A549 (cell line): Measurements from ENCODE around the gene TBATA. TPM values are rescaled to one million over a fixed set of nuclear protein-coding genes. Genes with fewer than 3 reads are reported as not detected.
"Not testable (repeated sequence)": the region's sequence is repeated elsewhere in the genome, so short reads cannot be mapped to it uniquely, and the experiment has no call there.

Experiments used
- ATAC-seq, 2 experiments: fragments of 200-7000 bp in 1 of 2; fragments of >200 bp in 1 of 2; cut with Nextera tagmentation in 1 of 2; cut with Tn5 transposase in 1 of 2; 3 replicates each; pipeline versions ENCODE4 v1.8.0 to v1.9.1; 2018 to 2020; ENCODE audit warnings: mild to moderate bottlenecking in 1 of 2, moderate library complexity in 1 of 2
- CTCF ChIA-PET: fragments of 300-600 bp; sonication (Branson Sonifier 250); formaldehyde crosslinking; extraction: SDS; loops from one replicate; lab custom pipeline; 2021; ENCODE audit warnings: antibody characterized with exemption, inconsistent platforms; lab: Yijun Ruan, JAX
- POLR2A ChIA-PET: fragments of 350-600 bp; formaldehyde crosslinking; extraction: SDS; loops from one replicate; lab custom pipeline; 2021; ENCODE audit warnings: antibody characterized with exemption, inconsistent platforms; lab: Yijun Ruan, JAX
- DNase-seq, 2 experiments: peaks; one replicate each; pipeline versions ENCODE4 v3.0.0 to v3.0.0-alpha.2; 2011 to 2016; ENCODE audit warnings: low read depth in 1 of 2, low spot score in 1 of 2
- FAIRE-seq: peaks from 2 replicates; lab custom pipeline; 2011; peaks lifted over from hg19 to GRCh38; lab: Jason Lieb, UNC
- H3K27ac ChIP-seq, 2 experiments: fragments of >200 bp; sonication (Bioruptor Twin); formaldehyde crosslinking; 3 replicates each; pipeline ENCODE4 v1.5.1; 2016 to 2017
- H3K4me1 ChIP-seq: fragments of >200 bp; sonication (Bioruptor Twin); formaldehyde crosslinking; 3 replicates; pipeline ENCODE4 v1.6.1; 2016
- H3K4me2 ChIP-seq: fragments of >200 bp; sonication (Bioruptor Twin); formaldehyde crosslinking; 3 replicates; pipeline ENCODE4 v1.6.1; 2016
- H3K4me3 ChIP-seq: fragments of >200 bp; sonication (Bioruptor Twin); formaldehyde crosslinking; 3 replicates; pipeline ENCODE4 v1.5.1; 2016
- H3K9me3 ChIP-seq: fragments of >200 bp; sonication (Bioruptor Twin); formaldehyde crosslinking; 3 replicates; pipeline ENCODE4 v1.6.1; 2016
- ATOH8 ChIP-seq: fragments of 250-450 bp; sonication (Bioruptor Pico); IDR thresholded peaks from 2 replicates; pipeline ENCODE4 v1.5.0; 2020; ENCODE audit warnings: low read depth, mild to moderate bottlenecking, moderate library complexity
- BHLHE40 ChIP-seq: IDR thresholded peaks from 2 replicates; pipeline ENCODE4 v1.6.1; 2012; ENCODE audit warnings: low read depth, low read length, inconsistent platforms
- CBX8 ChIP-seq: fragments of 200-600 bp; sonication (generic); IDR thresholded peaks from 2 replicates; pipeline ENCODE4 v1.6.1; 2016
- CTCF ChIP-seq: fragments of >200 bp; sonication (Bioruptor Twin); formaldehyde crosslinking; IDR thresholded peaks from 3 replicates; pipeline ENCODE4 v1.5.1; 2016
- EP300 ChIP-seq, 2 experiments: fragments of >200 bp; sonication (Bioruptor Twin); formaldehyde crosslinking; IDR thresholded peaks; 2 replicates in 1 of 2; 3 replicates in 1 of 2; pipeline ENCODE4 v1.6.1; 2016 to 2017
- GATA3 ChIP-seq: IDR thresholded peaks from 2 replicates; pipeline ENCODE4 v1.6.1; 2012; ENCODE audit warnings: borderline replicate concordance
- HEYL ChIP-seq: fragments of 250-450 bp; sonication (Bioruptor Pico); IDR thresholded peaks from 2 replicates; pipeline ENCODE4 v1.8.0; 2021; ENCODE audit warnings: mild to moderate bottlenecking, moderate library complexity
- HOXB13 ChIP-seq: fragments of 250-450 bp; sonication (Bioruptor Pico); IDR thresholded peaks from 2 replicates; pipeline ENCODE4 v1.5.0; 2020; ENCODE audit warnings: low read depth, mild to moderate bottlenecking, moderate library complexity
- JUNB ChIP-seq: fragments of >200 bp; sonication (Bioruptor Twin); formaldehyde crosslinking; IDR thresholded peaks from 2 replicates; pipeline ENCODE4 v1.6.1; 2016
- KDM1A ChIP-seq: fragments of 200-600 bp; sonication (generic); IDR thresholded peaks from 2 replicates; pipeline ENCODE4 v1.6.1; 2016; ENCODE audit warnings: low read depth, mild to moderate bottlenecking
- MAFK ChIP-seq: fragments of 450-650 bp; IDR thresholded peaks from 2 replicates; pipeline ENCODE4 v1.6.1; 2014; ENCODE audit not compliant: partially characterized antibody
- MAX ChIP-seq: IDR thresholded peaks from 2 replicates; pipeline ENCODE4 v1.6.1; 2012
- NPAS2 ChIP-seq: fragments of 250-450 bp; sonication (Bioruptor Pico); IDR thresholded peaks from 2 replicates; pipeline ENCODE4 v1.8.0; 2022; ENCODE audit warnings: mild to moderate bottlenecking, moderate library complexity, borderline replicate concordance
- NR3C1 ChIP-seq: fragments of >200 bp; sonication (Bioruptor Twin); formaldehyde crosslinking; IDR thresholded peaks from 3 replicates; pipeline ENCODE4 v1.6.1; 2017
- RARB ChIP-seq: fragments of 250-450 bp; sonication (Bioruptor Pico); IDR thresholded peaks from 2 replicates; pipeline ENCODE4 v1.8.0; 2021; ENCODE audit warnings: mild to moderate bottlenecking, moderate library complexity
- SMC3 ChIP-seq: fragments of >200 bp; sonication (Bioruptor Twin); formaldehyde crosslinking; IDR thresholded peaks from 3 replicates; pipeline ENCODE4 v1.6.1; 2018; ENCODE audit warnings: inconsistent platforms
- SREBF2 ChIP-seq: fragments of 450-650 bp; IDR thresholded peaks from 2 replicates; pipeline ENCODE4 v1.6.1; 2014; ENCODE audit warnings: mild to moderate bottlenecking, moderate library complexity
- TFCP2L1 ChIP-seq: fragments of 250-450 bp; sonication (Bioruptor Pico); IDR thresholded peaks from 2 replicates; pipeline ENCODE4 v1.5.0; 2021; ENCODE audit warnings: mild to moderate bottlenecking
- TP53 ChIP-seq: fragments of 250-450 bp; sonication (Bioruptor Pico); IDR thresholded peaks from 2 replicates; pipeline ENCODE4 v1.5.0; 2021; ENCODE audit warnings: mild to moderate bottlenecking, moderate library complexity
- WGBS: methylation state at CpG from one replicate; pipeline ENCODE4 v1.1.6; 2017; ENCODE audit errors: missing lambda C conversion rate; 5-methylcytosine and 5-hydroxymethylcytosine counted together
- polyA plus RNA-seq, 4 experiments: library from polyadenylated mRNA; depleted of rRNA in 3 of 4; stranded (reverse); fragments of >200 nt; fragmentation: RNase III in 1 of 4; extraction: RNeasy Plus Mini Kit Qiagen cat#74134 plus additional on column Dnase treatment in 1 of 4; gene quantifications; 2 replicates in 3 of 4; 3 replicates in 1 of 4; pipeline ENCODE4 v1.2.3, GENCODE V29; 2011 to 2017
- TF ChIP-seq, protein P1 (sequence below): fragments of 250-450 bp; sonication (Bioruptor Pico); IDR thresholded peaks from 2 replicates; pipeline ENCODE4 v1.5.0; 2021; ENCODE audit warnings: mild to moderate bottlenecking, moderate library complexity, borderline replicate concordance
- TF ChIP-seq, protein P2 (sequence below): fragments of >200 bp; sonication (Bioruptor Twin); formaldehyde crosslinking; IDR thresholded peaks from 3 replicates; pipeline ENCODE4 v1.6.1; 2016

The TBATA gene
- polyA plus RNA-seq, 2 of the 4 experiments (the other 2 are of a cell fraction): not detected

DNA sequence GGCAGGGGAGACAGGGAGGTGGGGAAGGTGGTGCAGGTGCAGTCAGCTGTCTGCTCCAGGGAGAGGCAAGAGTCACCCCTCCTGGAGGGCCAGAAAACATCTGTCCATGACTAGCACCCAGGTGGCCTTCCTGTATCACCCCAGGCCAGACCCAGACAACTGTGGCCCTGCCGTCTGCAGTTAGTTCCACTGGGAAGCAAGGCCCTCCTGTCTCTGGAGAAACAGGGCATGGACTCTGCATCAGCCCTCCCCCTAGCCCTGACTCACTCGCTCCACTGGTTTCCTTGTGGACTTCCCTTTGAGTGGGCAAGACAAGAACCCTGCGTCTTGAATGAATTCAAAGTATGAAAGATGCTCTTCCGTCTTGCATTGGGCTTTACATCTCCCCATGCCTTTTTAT lies 12.6 kb downstream of the TBATA start:
- no peak for ATAC-seq
- CTCF ChIA-PET: interaction anchor here (1.0 to 5.7 kb wide), 4 partner anchors 9 to 223 kb away, joined by 3 to 41 read pairs (median 6); no protein-coding TSS in a partner anchor

DNA sequence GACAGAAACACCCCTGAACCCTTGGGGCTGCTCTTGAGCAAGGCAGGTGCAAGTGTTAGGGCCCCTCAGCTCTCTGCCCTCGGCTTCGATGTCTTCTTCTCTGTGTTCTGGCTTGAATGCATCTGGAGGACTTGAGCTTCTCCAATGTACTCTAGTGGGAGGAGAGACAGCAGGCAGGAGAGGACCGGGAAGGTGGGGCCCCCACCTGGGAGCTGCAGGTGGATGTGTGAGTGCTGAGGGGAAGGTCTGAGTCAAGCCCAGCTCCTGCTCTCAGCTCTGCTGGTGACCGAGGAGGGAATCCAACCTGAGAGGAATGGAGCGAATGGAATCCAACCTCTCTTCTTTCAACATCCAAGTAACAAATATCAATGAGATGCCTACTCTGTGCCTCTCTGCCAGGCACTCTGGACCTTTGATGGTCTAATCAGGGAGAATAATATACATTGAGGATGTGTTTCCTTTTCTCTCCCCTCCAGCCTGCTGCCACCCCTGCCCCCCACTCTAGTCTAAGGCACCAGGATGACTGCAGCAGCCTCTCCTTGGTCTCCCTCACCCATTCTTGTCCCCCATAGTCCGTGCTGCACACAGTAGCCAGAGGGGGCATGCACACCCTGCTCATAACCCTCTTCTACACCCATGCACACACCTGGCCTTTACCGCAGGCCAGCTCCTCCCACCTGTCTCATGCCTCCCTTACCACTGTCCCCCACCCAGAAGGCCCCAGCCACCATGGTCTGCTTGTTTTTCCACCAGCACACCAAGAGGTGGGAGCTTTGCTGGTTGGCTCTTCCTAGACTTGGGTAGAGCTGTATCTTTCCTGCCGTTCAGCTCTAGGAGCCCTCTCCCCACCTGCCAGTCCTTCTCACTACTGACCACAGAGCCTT lies 13.6 kb downstream of the TBATA start:
- FAIRE-seq (no peak), DNase-seq (no peak), ATAC-seq (no peak)
- Histone ChIP-seq H3K27ac (no peak overlapping the region), H3K4me1 (no peaks in the 10 kb centered on the region), H3K4me3 (no peak overlapping the region), H3K9me3 (no peaks in the 10 kb centered on the region), H3K4me2 (no peak overlapping the region)
- no peak for TF ChIP-seq NPAS2
- TF ChIP-seq ATOH8: no peak
- TF ChIP-seq, protein P1, sequence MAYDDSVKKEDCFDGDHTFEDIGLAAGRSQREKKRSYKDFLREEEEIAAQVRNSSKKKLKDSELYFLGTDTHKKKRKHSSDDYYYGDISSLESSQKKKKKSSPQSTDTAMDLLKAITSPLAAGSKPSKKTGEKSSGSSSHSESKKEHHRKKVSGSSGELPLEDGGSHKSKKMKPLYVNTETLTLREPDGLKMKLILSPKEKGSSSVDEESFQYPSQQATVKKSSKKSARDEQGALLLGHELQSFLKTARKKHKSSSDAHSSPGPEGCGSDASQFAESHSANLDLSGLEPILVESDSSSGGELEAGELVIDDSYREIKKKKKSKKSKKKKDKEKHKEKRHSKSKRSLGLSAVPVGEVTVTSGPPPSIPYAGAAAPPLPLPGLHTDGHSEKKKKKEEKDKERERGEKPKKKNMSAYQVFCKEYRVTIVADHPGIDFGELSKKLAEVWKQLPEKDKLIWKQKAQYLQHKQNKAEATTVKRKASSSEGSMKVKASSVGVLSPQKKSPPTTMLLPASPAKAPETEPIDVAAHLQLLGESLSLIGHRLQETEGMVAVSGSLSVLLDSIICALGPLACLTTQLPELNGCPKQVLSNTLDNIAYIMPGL (CRISPR knock-in tag): no peak
- TF ChIP-seq, protein P2, sequence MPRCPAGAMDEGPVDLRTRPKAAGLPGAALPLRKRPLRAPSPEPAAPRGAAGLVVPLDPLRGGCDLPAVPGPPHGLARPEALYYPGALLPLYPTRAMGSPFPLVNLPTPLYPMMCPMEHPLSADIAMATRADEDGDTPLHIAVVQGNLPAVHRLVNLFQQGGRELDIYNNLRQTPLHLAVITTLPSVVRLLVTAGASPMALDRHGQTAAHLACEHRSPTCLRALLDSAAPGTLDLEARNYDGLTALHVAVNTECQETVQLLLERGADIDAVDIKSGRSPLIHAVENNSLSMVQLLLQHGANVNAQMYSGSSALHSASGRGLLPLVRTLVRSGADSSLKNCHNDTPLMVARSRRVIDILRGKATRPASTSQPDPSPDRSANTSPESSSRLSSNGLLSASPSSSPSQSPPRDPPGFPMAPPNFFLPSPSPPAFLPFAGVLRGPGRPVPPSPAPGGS: no peak
- no peak for TF ChIP-seq SREBF2
- TF ChIP-seq CBX8: no peak
- TF ChIP-seq MAX: no peak
- TF ChIP-seq HOXB13: no peak
- no peak for TF ChIP-seq JUNB
- TF ChIP-seq EP300 (IDR thresholded peaks at IDR 0.05): no peak
- TF ChIP-seq NR3C1: no peak
- TF ChIP-seq SMC3: no peak
- ChIA-PET CTCF (interaction anchor here (5.7 kb wide), 1 partner anchor 12 kb away, joined by 41 read pairs; no protein-coding TSS in a partner anchor), POLR2A (no interaction called here)
- WGBS: 65% methylated on average over 8 of the region's 8 CpGs

More for the DNA sequence above, 12.6 kb downstream of the TBATA start:
- H3K9me3 ChIP-seq: no peaks in the 10 kb centered on the region
- WGBS: 76% methylated on average over 4 of the region's 4 CpGs
- no peak overlapping the region for H3K4me3 ChIP-seq
- POLR2A ChIA-PET: no interaction called here
- no peak overlapping the region for H3K27ac ChIP-seq
- TF ChIP-seq NR3C1 (no peak), RARB (CRISPR knock-in tag) (no peak), KDM1A (no peak)
- FAIRE-seq (no peak), DNase-seq (no peak)
- no peaks in the 10 kb centered on the region for H3K4me1 ChIP-seq
- H3K4me2 ChIP-seq: no peak overlapping the region

GRCh38 chr10:70770516-70770915 lies 14.7 kb downstream of the TBATA start:
- 76% methylated on average over 7 of the region's 7 CpGs for WGBS
- POLR2A ChIA-PET, H3K27ac ChIP-seq, H3K4me3 ChIP-seq, H3K4me2 ChIP-seq, H3K4me1 ChIP-seq, DNase-seq, H3K9me3 ChIP-seq, ATAC-seq, FAIRE-seq: not testable (repeated sequence)
- CTCF ChIA-PET: interaction anchor here (1.0 to 1.3 kb wide), 3 partner anchors 11 to 219 kb away, joined by 3 to 4 read pairs (median 4); no protein-coding TSS in a partner anchor

DNA sequence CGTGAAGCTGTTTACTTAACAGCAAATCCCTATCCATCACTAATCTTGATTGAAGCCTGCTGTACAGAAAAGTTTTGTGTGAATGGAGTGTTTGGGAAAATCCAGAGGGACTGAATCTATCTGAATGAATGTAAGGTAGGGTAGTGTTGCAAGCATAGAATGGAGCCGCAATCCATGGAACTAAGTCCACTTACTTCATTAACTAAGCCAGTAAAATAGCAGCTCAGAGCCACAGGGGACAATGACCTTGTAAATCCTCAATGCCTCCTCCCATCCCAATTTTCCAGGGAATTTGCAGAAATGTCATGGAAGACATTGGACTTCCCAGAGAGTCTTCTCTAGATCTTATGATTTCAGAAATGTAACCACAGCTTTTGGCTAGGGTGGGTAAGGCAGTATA lies 15.2 kb downstream of the TBATA start:
- no peak for FAIRE-seq
- CTCF ChIA-PET: interaction anchor here (1.0 to 2.3 kb wide), 4 partner anchors 10 to 220 kb away, joined by 3 to 6 read pairs (median 4); no protein-coding TSS in a partner anchor
- TF ChIP-seq BHLHE40 (no peak), CBX8 (no peak), GATA3 (no peak), CTCF (no peak), SREBF2 (no peak), TP53 (CRISPR knock-in tag) (no peak), MAFK (no peak), EP300 (IDR thresholded peaks at IDR 0.05) (no peak), TFCP2L1 (CRISPR knock-in tag) (no peak), HEYL (no peak)
- TF ChIP-seq, protein P1 (CRISPR knock-in tag): no peak

More for the DNA sequence above, 15.2 kb downstream of the TBATA start:
- POLR2A ChIA-PET: no interaction called here
- Histone ChIP-seq H3K4me1 (no peaks in the 10 kb centered on the region), H3K9me3 (peaks cover 3% of the 10 kb centered on the region; the same call in 1 of the 3 replicates), H3K4me2 (no peak overlapping the region), H3K27ac (no peak overlapping the region), H3K4me3 (no peak overlapping the region)
- ATAC-seq: no peak
- DNase-seq: no peak
- whole genome bisulfite sequencing: 47% methylated on average over 2 of the region's 2 CpGs
